Right cardiac atrium (tissue), 5 donors: Measurements from ENCODE around the gene NME4. TPM values are rescaled to one million over a fixed set of nuclear protein-coding genes. Genes with fewer than 3 reads are reported as not detected.
A peak's percentile ranks its signal among the peaks of the same experiment; 100 is the strongest.
"Not testable (repeated sequence)": the region's sequence is repeated elsewhere in the genome, so short reads cannot be mapped to it uniquely, and the experiment has no call there.

Source experiments
- ATAC-seq, 2 donors: fragments of 200-7000 bp; cut with Tn5 transposase; one replicate each; pipeline versions ENCODE4 v1.8.0 to v1.9.1; 2020; ENCODE audit warnings: moderate library complexity in 2 of 2, mild to moderate bottlenecking in 1 of 2
- DNase-seq, 3 donors: peaks; one replicate each; pipeline ENCODE4 v3.0.0-alpha.2; 2020
- H3K27ac ChIP-seq: one replicate; pipeline ENCODE4 v1.5.1; 2013; ENCODE audit warnings: mild to moderate bottlenecking, low read length, control low read depth, moderate library complexity
- H3K27me3 ChIP-seq: one replicate; pipeline ENCODE4 v1.6.1; 2013; ENCODE audit not compliant: control insufficient read depth, insufficient read depth
- H3K4me1 ChIP-seq: one replicate; pipeline ENCODE4 v1.6.1; 2013; ENCODE audit warnings: low read length; ENCODE audit not compliant: control insufficient read depth, insufficient read depth
- H3K4me3 ChIP-seq: one replicate; pipeline ENCODE4 v1.5.1; 2013; ENCODE audit warnings: low read length, control low read depth
- H3K9me3 ChIP-seq: one replicate; pipeline ENCODE4 v1.6.1; 2013; ENCODE audit warnings: low read length; ENCODE audit not compliant: control insufficient read depth
- WGBS: extraction: QIAGEN DNeasy Blood & Tissue Kit; methylation state at CpG from one replicate; pipeline ENCODE4 v1.1.7; 2013; 5-methylcytosine and 5-hydroxymethylcytosine counted together
- intact Hi-C, 4 donors: fragments of 100-400 bp; cut with DNase I; formaldehyde crosslinking; loops; one replicate each; pipeline versions ENCODE4 v1.11.0 to v1.14.0; 2022 to 2023
- polyA plus RNA-seq: library from polyadenylated mRNA; stranded (reverse); fragments of 200-250 nt; gene quantifications from one replicate; pipeline ENCODE4 v1.2.3, GENCODE V29; 2013
- total RNA-seq, 4 donors: library from RNA; stranded (reverse); fragmentation: NEBNext Ultra II Directional; extraction: Animal tissue kit (Norgen Biotek cat#: 25700); gene quantifications; one replicate each; pipeline ENCODE4 v1.2.1, GENCODE V29; 2021
- donor health status: healthy with polysubstance abuse.
- donor health status: DM: no; HTN: yes; CAD: no.
- donor health status: DM: no; HTN: no; CAD: no.
- donor health status: DM: no; HTN: yes; CAD: no; lungs with severe emphysema.
- donor health status: DM: yes; HTN: yes; CAD: no.

The NME4 gene
- total and polyA plus RNA-seq, 5 donors: 49.7 to 86.4 (median 69.0) TPM

DNA sequence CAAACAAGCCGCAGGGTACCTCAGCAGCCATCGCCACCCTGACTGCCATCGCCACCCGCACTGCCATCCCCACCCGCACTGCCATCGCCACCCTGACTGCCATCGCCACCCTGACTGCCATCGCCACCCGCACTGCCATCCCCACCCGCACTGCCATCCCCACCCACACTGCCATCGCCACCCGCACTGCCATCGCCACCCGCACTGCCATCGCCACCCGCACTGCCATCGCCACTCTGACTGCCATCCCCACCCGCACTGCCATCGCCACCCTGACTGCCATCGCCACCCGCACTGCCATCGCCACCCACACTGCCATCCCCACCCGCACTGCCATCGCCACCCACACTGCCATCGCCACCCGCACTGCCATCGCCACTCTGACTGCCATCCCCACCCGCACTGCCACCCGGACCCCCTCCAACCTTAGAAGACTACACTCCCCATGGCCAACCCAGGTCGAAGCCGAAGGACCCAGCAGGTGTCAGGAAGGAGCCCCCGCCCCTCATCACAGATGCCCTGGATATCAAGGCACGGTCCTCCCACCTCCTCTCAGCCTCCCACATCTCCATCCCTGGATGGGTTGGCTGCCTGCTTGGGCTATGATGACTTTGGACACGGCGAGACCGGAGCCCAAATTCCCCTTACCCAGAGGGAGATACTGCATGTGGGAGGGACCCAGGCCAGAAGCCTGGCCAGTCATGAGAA, 18.7 kb upstream of the NME4 start:
- H3K27ac ChIP-seq, H3K9me3 ChIP-seq, H3K27me3 ChIP-seq, intact Hi-C loops, DNase-seq, H3K4me1 ChIP-seq, ATAC-seq, H3K4me3 ChIP-seq: not testable (repeated sequence)
- WGBS: 92% methylated on average over 36 of the region's 36 CpGs

DNA sequence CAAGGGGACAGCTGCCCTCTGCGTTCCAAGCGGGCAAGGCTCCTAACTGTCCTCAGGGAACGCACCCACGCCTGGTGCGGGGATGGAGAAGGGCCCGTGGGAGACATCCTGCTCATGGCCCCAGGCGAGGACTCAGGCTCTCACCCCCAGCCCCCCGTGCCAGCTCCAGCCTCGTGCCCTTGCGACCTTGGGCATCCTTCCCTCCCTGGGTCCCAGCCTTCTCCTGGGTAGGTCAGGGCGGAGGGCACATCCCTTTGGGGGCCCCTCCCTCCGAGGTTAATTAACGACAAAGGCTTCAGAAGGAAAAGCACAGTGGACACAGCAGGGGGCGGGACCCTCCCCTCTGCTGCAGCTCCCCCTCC, 18.2 kb upstream of the NME4 start:
- WGBS: 72% methylated on average over 14 of the region's 14 CpGs
- DNase-seq: no peak
- no peak for ATAC-seq
- Histone ChIP-seq H3K4me3 (no peak overlapping the region), H3K27ac (no peak overlapping the region), H3K27me3 (no peaks in the 10 kb centered on the region), H3K9me3 (no peaks in the 10 kb centered on the region), H3K4me1 (no peaks in the 10 kb centered on the region)
- intact Hi-C loops: no loop called here

DNA sequence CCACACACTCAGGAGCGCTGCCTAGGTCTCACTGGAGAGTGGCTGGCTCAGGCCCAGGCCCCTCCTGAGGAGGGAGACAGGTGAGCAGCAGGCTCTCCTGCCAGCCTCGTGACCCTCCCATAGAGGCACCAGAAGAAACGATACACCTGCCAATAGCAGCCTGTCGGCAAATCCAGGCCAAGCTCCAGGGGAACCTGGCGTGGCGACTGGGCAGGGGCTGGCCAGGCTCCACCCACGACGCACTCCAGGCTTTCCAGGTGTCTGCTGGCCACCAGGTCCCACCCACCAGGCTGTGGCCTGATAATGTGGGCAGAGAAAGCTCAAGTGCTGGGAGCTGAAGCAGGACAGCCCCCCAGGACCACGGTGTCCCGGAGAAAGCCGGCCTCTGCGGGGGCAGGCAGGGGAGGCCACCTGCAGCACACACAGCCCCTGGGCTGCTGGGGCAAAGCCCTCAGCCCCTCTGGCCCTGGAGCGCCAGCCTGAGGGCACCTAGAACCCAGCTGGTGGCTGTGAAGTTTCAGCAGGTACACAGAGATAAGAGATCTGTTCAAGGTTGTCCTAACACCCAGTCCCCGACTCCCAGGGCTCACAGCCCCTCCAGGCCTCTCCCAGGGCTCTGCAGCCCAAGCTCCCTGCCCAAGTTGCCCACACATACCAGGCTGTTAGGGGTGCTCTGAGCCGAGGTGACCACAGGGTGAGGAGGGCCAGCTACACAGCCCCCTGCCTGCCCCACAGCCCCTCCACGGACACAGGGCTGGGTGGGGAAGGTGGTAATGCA, 17.6 kb upstream of the NME4 start:
- WGBS: 90% methylated on average over 16 of the region's 16 CpGs
- Histone ChIP-seq H3K9me3 (no peaks in the 10 kb centered on the region), H3K27me3 (no peaks in the 10 kb centered on the region), H3K4me1 (no peaks in the 10 kb centered on the region), H3K27ac (no peak overlapping the region), H3K4me3 (no peak overlapping the region)
- DNase-seq (peak in 1 of 3 donors; percentile 59), ATAC-seq (no peak)
- intact Hi-C loops: no loop called here

DNA sequence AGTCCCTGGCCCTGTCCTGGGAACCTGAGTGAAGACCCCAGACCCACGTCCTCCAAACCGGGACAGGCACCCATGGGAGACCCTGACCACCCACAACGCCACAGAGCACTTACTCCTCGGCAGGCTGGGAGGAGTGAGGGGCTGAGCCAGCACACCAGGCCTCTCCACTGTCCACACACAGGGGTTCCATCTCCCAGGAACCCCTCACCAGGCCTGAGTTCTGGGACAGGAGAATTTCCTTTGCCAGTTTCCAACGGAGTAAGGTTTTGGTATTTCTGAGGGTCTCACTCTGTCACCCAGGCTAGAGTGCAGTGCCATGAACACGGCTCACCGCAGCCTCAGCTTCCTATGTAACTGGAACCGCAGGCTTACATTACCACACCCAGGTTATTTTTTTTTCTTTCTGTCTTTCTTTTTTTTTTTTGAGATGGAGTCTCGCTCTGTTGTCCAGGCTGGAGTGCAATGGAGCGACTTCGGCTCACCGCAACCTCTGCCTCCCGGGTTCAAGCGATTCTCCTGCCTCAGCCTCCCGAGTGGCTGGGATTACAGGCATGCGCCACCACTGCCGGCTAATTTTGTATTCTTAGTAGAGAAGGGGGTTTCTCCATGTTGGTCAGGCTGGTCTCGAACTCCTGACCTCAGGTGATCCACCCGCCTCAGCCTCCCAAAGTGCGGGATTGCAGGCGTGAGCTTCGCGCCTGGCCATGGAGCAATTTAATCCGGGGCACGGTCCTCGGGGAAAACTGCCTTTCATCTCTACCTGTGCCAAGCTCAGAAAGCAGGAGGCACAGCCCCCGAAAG, 16.8 kb upstream of the NME4 start:
- no peaks in the 10 kb centered on the region for H3K27me3 ChIP-seq
- H3K9me3 ChIP-seq: no peaks in the 10 kb centered on the region
- no peak for DNase-seq
- no peak overlapping the region for H3K27ac ChIP-seq
- 84% methylated on average over 27 of the region's 27 CpGs for WGBS
- intact Hi-C loops: no loop called here
- ATAC-seq: no peak
- H3K4me1 ChIP-seq: no peaks in the 10 kb centered on the region
- peak overlapping the region; percentile 97 for H3K4me3 ChIP-seq

DNA sequence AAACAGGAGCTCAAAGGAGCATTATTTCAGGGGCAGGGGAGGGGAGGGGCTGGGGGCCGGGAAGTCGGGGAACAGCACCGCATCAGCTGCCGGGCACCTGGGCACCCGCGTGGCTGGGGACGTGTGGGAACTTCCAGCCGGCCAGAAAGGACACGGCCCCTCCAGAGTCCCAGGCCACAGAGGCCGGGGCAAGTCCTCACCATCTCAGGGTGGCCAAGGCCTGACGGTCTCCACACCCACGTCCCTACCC, 16.3 kb upstream of the NME4 start:
- peak; percentile 9 to 42 for ATAC-seq
- peak overlapping the region; percentile 97 for H3K4me3 ChIP-seq
- peak in 1 of 3 donors; percentile 55 for DNase-seq
- H3K27me3 ChIP-seq: no peaks in the 10 kb centered on the region
- no peaks in the 10 kb centered on the region for H3K4me1 ChIP-seq
- 9% methylated on average over 12 of the region's 12 CpGs for WGBS
- intact Hi-C loops: no loop called here
- no peak overlapping the region for H3K27ac ChIP-seq
- no peaks in the 10 kb centered on the region for H3K9me3 ChIP-seq

DNA sequence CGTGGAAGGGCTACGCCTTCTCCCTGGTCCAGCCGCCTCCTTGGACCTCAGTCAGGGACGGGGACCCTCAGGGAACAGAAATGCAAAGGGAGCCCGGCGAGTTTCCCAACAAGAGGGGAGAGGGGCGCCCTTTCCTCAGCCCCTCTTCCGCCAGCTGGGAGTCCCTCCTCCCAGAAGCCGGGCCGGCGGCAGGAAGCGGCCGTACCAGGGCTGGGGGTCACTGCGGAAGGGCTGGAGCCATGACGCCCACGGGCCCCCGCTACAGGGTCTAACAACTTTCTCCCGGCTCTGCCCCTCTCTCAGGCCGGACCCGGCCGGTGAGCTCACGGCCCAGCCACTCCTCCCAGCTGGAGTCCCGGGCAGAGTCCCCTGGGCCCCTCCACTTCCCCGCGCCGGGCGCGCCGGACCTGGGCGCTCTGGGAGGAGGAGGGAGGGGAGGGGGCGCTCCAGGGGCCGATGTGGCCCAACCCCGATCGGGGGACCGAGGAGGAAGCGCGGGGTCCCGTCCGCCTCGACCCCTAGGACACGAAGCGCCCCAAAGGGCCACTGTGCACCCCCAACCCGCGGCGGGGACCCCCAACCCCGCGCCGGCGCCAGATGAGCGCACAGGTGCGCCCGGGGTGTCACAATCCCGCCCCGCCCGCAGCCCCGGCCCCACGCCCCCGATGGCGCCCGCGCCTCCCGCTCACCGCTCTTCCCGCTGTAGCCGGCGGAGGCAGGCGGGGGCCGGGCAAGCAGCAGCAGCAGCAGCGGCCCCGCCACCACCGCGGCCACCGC, 15.8 kb upstream of the NME4 start:
- H3K27ac ChIP-seq: no peak overlapping the region
- intact Hi-C loops: no loop called here
- DNase-seq (peak; percentile 52 to 81 (median 76)), ATAC-seq (peak; percentile 46 to 53)
- no peaks in the 10 kb centered on the region for H3K27me3 ChIP-seq
- H3K4me1 ChIP-seq: no peaks in the 10 kb centered on the region
- peak overlapping the region; percentile 97 for H3K4me3 ChIP-seq
- H3K9me3 ChIP-seq: no peaks in the 10 kb centered on the region
- 1% methylated on average over 73 of the region's 73 CpGs for WGBS

DNA sequence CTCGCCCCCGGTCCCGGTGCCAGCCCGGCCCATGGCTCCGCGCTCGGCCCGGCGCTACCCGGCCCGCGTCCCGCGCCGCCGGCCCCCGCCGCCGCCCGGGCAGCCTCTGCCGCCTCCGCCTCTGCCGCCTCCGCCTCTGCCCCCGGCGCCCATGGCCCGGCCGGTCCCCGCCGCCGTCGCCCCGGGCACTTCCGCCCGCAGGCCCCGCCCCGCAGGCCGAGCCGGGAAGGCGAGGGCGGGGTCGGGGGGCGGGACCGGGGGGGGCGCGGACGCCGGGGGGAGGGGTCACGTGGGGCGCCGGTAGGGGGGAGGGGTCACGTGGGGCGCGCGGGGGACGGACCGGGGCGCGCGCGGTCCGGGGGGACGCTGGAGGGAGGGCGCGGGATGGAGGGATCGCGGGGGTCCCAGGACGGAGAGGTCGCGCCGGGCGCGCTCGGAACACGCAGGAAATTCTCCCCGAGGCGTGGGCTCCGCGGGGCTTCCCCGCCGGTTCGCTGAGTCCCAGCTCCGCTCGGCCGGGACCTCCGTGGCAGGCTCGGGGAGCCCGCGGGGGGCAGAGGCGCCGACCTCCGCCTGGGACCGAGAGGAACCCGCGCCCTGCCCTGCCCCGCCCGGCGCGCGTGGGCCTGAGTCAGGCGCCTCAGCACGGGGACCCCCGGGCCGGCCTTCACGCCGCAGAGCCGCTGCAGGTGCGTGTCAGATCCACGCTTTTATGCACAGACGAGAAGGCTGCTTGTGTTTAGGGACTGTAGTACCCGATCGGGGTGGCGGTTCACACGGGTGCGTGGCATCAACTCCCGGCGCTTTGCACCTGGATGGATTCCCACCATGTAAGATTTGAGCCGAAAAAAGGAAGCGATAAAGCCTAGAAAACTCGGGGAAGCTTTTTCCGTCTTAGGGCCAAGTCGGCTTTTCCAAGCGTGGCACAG, 14.9 kb upstream of the NME4 start, which contains the start of gene PGAP6:
PGAP6 (minus strand) TSS at position 190 of the 929 bp plus-strand sequence; CDS start at position 33, 157 bp downstream.
- ATAC-seq (peak; percentile 49 to 69), DNase-seq (peak; percentile 61 to 89 (median 84))
- H3K4me1 ChIP-seq: no peaks in the 10 kb centered on the region
- intact Hi-C loops: no loop called here
- H3K27ac ChIP-seq: peak within 1 kb of the TSS; percentile 73
- under 1% methylated on average over 121 of the region's 123 CpGs for WGBS
- H3K4me3 ChIP-seq: peak within 1 kb of the TSS; percentile 97
- H3K9me3 ChIP-seq: no peaks in the 10 kb centered on the region
- no peaks in the 10 kb centered on the region for H3K27me3 ChIP-seq

DNA sequence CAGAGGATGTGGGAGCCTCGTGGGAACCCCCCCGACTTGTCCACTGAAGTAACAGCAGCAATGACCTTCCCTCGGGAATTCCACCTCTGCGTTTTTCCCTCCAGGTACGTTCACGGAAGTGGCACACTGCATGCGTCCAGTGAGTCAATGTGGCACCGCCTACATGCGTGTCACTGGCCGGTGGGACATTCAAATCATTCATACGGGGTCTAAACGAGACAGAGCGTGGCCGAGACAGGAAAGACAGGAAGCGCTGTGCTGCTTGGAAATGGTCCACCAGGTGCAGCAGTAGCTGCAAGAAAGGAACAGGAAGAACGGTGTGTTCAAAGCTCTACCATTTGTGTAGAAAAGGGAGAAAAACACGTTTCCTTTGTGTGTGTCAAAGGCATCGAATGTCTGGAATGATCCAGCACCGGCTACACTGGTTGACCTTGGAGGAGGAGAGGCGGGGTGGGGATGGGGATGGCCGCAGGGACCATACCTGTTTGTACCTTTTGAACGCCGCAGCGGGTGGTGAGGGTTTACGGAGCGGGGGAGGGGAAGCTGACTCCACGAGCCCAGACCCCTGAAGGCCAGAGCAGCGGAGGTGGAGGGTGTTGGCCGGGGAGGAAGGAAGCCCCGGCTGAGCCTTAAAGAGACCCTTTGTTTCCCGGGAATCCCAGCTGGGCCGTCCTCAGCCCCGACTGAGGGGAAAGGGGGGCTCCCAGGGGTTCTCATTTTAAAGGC, 13.5 kb upstream of the NME4 start:
- Histone ChIP-seq H3K27ac (peak overlapping the region; percentile 21), H3K4me1 (no peaks in the 10 kb centered on the region), H3K27me3 (no peaks in the 10 kb centered on the region), H3K4me3 (no peak overlapping the region), H3K9me3 (no peaks in the 10 kb centered on the region)
- 49% methylated on average over 33 of the region's 33 CpGs for WGBS
- DNase-seq: peak in 1 of 3 donors; percentile 53
- no peak for ATAC-seq
- intact Hi-C loops: no loop called here

DNA sequence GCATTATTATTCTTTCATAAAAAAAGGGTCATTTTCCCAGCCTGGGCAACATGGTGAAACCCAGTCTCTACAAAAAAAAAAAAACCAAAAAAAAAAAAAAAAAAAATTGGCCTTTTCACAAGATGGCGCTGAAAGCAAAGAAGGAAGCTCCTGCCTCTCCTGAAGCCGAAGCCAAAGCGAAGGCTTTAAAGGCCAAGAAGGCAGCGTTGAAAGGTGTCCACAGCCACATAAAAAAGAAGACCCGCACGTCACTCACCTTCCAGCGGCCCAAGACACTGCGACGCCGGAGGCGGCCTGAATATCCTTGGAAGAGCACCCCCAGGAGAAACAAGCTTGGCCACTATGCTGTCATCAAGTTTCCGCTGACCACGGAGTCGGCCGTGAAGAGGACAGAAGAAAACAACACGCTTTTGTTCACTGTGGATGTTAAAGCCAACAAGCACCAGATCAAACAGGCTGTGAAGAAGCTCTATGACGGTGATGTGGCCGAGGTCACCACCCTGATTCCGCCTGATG, 10.3 kb upstream of the NME4 start:
- no peaks in the 10 kb centered on the region for H3K4me1 ChIP-seq
- no peak for ATAC-seq

More for the DNA sequence above, 10.3 kb upstream of the NME4 start:
- 47% methylated on average over 19 of the region's 19 CpGs for WGBS
- intact Hi-C loops: no loop called here
- H3K27me3 ChIP-seq: no peaks in the 10 kb centered on the region
- DNase-seq: peak in 2 of 3 donors; percentile 57 to 66
- H3K27ac ChIP-seq: peak overlapping the region; percentile 14
- H3K9me3 ChIP-seq: no peaks in the 10 kb centered on the region
- no peak overlapping the region for H3K4me3 ChIP-seq
